Neutrophil (primary cell): ENCODE measurements around the gene TMSB10.
"Not testable (repeated sequence)": the region's sequence is repeated elsewhere in the genome, so short reads cannot be mapped to it uniquely, and the experiment has no call there.

Experiments used
- H3K27ac ChIP-seq: fragments of 200-600 bp; sonication (generic); 2 replicates; pipeline ENCODE4 v1.5.1; 2016; ENCODE audit warnings: mild to moderate bottlenecking, moderate library complexity
- H3K27me3 ChIP-seq: fragments of 200-600 bp; sonication (generic); 2 replicates; pipeline ENCODE4 v1.6.0; 2016; ENCODE audit warnings: mild to moderate bottlenecking
- H3K36me3 ChIP-seq: fragments of 200-600 bp; sonication (generic); 2 replicates; pipeline ENCODE4 v1.5.1; 2017
- H3K4me1 ChIP-seq, 2 experiments: fragments of 200-600 bp in 1 of 2; sonication (generic) in 1 of 2; 1 replicate in 1 of 2; 2 replicates in 1 of 2; pipeline versions ENCODE4 v1.5.1 to v1.6.1; 2013 to 2016; ENCODE audit warnings: low read depth in 1 of 2, low read length in 1 of 2, mild to moderate bottlenecking in 1 of 2, moderate library complexity in 1 of 2; ENCODE audit not compliant: control insufficient read depth in 1 of 2, insufficient read depth in 1 of 2
- H3K4me3 ChIP-seq, 2 experiments: fragments of 200-600 bp in 1 of 2; sonication (generic) in 1 of 2; 1 replicate in 1 of 2; 2 replicates in 1 of 2; pipeline ENCODE4 v1.5.1; 2013 to 2016; ENCODE audit warnings: low read depth in 1 of 2, low read length in 1 of 2, mild to moderate bottlenecking in 1 of 2, moderate library complexity in 1 of 2
- H3K9me3 ChIP-seq: fragments of 200-600 bp; sonication (generic); 2 replicates; pipeline ENCODE4 v1.5.1; 2016
- CTCF ChIP-seq: fragments of 200-600 bp; sonication (generic); IDR thresholded peaks from 2 replicates; pipeline ENCODE4 v1.5.1; 2016; ENCODE audit warnings: antibody characterized with exemption

The TMSB10 gene

GRCh38 chr2:84858937-84859336 is 46.5 kb upstream of the TMSB10 start:
- Histone ChIP-seq H3K27me3 (no peaks in the 10 kb centered on the region), H3K27ac (no peak overlapping the region), H3K36me3 (no peaks in the 10 kb centered on the region), H3K4me1 (no peaks in the 10 kb centered on the region), H3K4me3 (no peak overlapping the region), H3K9me3 (no peaks in the 10 kb centered on the region)
- no peak for TF ChIP-seq CTCF

DNA sequence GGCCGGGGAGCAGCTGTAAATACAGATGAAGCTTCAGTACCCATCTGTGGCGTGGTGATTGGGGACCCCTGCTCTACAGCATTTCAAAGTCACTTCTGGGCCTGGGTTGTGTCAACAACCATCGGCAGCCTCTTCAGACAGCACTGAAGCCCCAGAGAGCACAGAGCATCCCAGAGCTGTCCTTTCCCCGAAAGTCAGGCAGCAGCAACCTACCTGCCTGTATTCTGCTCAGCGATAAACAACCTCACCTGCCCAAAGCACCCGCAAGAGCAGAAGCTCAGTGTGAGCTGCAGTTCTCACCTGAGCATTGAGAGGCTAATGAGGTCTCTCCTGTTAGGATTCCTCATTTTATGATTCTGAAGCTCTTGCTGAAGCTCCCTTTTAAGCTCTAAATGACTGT is 43.9 kb upstream of the TMSB10 start:
- TF ChIP-seq CTCF = no peak
- no peaks in the 10 kb centered on the region for H3K4me1 ChIP-seq
- H3K9me3 ChIP-seq = no peaks in the 10 kb centered on the region
- H3K36me3 ChIP-seq = no peaks in the 10 kb centered on the region
- H3K27me3 ChIP-seq = no peaks in the 10 kb centered on the region
- H3K27ac ChIP-seq = no peak overlapping the region
- no peak overlapping the region for H3K4me3 ChIP-seq

DNA sequence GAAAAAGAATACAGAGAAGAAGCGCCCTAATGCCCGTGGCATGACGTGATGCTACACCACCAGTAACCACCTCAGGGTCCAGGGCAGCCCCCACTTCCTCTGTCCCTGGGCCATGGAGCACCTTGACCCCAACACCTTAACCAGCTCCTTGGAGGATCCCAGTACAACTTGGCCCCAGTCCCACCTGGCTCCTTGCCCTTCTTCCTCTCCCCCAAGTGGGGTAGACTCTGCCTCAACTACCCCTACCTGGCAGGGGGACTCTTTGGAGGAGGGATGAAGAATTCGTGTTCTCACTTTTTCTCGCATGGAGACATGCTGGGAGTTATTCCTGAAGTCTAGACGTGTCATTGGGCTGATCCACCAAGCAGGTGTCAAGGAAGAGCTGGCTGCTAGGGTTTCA is 43.5 kb upstream of the TMSB10 start:
- no peak for TF ChIP-seq CTCF
- H3K36me3 ChIP-seq = no peaks in the 10 kb centered on the region
- no peaks in the 10 kb centered on the region for H3K27me3 ChIP-seq
- no peak overlapping the region for H3K27ac ChIP-seq
- no peak overlapping the region for H3K4me3 ChIP-seq
- no peaks in the 10 kb centered on the region for H3K4me1 ChIP-seq
- H3K9me3 ChIP-seq = no peaks in the 10 kb centered on the region

DNA sequence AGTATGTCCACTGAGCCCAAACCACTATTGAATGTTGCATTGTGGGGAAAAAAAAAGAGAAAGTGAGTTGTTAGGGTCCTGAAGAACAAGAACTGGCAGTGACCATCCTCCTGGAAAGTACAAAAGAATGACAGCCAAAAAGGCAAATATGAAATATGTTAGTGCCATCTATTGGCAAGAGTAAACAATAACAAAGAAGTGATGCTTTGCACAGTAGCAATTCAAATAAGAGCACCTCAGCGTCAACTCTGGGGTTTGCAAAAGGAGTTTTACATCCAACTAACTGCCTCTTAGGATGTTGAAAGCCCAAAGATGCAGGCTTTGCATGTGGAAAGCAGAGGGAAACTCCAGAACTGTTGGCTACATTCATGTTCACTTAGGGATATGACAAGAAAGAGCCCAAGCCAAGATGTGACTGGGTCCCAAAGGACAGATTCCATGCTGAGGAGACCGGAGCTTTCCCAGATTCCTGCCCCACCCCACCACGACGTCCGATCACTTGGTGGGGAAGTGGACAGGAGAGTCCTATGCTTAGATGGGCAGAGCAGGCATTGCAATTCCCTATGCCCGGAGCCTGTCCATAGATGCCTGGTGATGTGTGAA is 40.2 kb upstream of the TMSB10 start:
- no peak for TF ChIP-seq CTCF
- H3K9me3 ChIP-seq = no peaks in the 10 kb centered on the region
- H3K4me3 ChIP-seq = no peak overlapping the region
- H3K27ac ChIP-seq = no peak overlapping the region
- no peaks in the 10 kb centered on the region for H3K4me1 ChIP-seq
- no peaks in the 10 kb centered on the region for H3K36me3 ChIP-seq
- no peaks in the 10 kb centered on the region for H3K27me3 ChIP-seq

DNA sequence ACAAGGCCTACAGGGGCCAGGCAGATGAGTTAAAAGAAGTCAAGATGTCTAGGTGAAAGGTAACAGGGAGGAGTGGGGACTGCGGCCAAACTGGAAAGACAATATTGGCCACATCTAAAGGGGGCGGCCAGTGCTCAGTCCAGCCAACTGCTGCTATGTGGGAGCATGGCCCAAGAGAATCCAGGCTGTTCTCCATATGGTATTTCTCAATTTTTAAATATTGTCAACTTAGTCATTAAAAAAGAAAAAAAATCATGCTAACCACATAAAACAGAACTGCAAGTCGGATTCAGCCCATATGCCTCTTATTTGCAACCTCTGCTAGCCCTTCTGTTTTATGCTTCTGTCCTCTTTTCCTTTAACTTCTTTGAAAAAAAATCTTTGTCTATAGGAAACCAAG is 39.3 kb upstream of the TMSB10 start:
- H3K27ac ChIP-seq = no peak overlapping the region
- no peaks in the 10 kb centered on the region for H3K4me1 ChIP-seq
- H3K4me3 ChIP-seq = no peak overlapping the region
- H3K9me3 ChIP-seq = no peaks in the 10 kb centered on the region
- no peak for TF ChIP-seq CTCF
- no peaks in the 10 kb centered on the region for H3K36me3 ChIP-seq
- H3K27me3 ChIP-seq = no peaks in the 10 kb centered on the region

GRCh38 chr2:84868327-84868726 is 37.1 kb upstream of the TMSB10 start:
- H3K27me3 ChIP-seq, H3K4me1 ChIP-seq, H3K9me3 ChIP-seq, H3K36me3 ChIP-seq, H3K4me3 ChIP-seq, H3K27ac ChIP-seq: not testable (repeated sequence)
